GM23338 (cell line): ENCODE measurements around the gene ZNF211. TPM values are rescaled to one million over a fixed set of nuclear protein-coding genes. Genes with fewer than 3 reads are reported as not detected.

Experiments
- ATAC-seq: fragments of 200-7000 bp; cut with Tn5 transposase; 3 replicates; pipeline ENCODE4 v1.9.1; 2020
- DNase-seq: peaks from one replicate; pipeline ENCODE4 v3.0.0-alpha.2; 2015; ENCODE audit warnings: low spot score
- H2AFZ ChIP-seq: fragments of 200-600 bp; sonication (generic); 2 replicates; pipeline ENCODE4 v1.8.0; 2016; ENCODE audit warnings: antibody characterized with exemption, mild to moderate bottlenecking, moderate library complexity
- H3F3A ChIP-seq: fragments of 200-600 bp; sonication (generic); replicated peaks from 2 replicates; pipeline ENCODE4 v1.8.0; 2017; ENCODE audit warnings: antibody characterized with exemption, mixed run types, low read depth
- H3K27ac ChIP-seq: fragments of 200-600 bp; sonication (generic); 2 replicates; pipeline ENCODE4 v1.6.1; 2016; ENCODE audit warnings: low read depth
- H3K27me3 ChIP-seq: fragments of 200-600 bp; sonication (generic); 2 replicates; pipeline ENCODE4 v1.8.0; 2016; ENCODE audit warnings: mild to moderate bottlenecking, mixed run types, moderate library complexity; ENCODE audit not compliant: insufficient read depth
- H3K36me3 ChIP-seq: fragments of 200-600 bp; sonication (generic); 2 replicates; pipeline ENCODE4 v1.8.0; 2016; ENCODE audit warnings: mild to moderate bottlenecking; ENCODE audit not compliant: insufficient read depth
- H3K4me1 ChIP-seq: fragments of 200-600 bp; sonication (generic); 2 replicates; pipeline ENCODE4 v1.8.0; 2016; ENCODE audit warnings: mild to moderate bottlenecking, moderate library complexity; ENCODE audit not compliant: insufficient read depth
- H3K4me2 ChIP-seq: fragments of 200-600 bp; sonication (generic); 2 replicates; pipeline ENCODE4 v1.7.1; 2017; ENCODE audit warnings: mixed run types
- H3K4me3 ChIP-seq: fragments of 200-600 bp; sonication (generic); 2 replicates; pipeline ENCODE4 v1.6.1; 2016; ENCODE audit warnings: mixed run types
- H3K79me2 ChIP-seq: fragments of 200-600 bp; sonication (generic); replicated peaks from 2 replicates; pipeline ENCODE4 v1.8.0; 2017; ENCODE audit warnings: mild to moderate bottlenecking; ENCODE audit not compliant: insufficient read depth
- H3K9me2 ChIP-seq: fragments of 200-600 bp; sonication (generic); 2 replicates; pipeline ENCODE4 v1.8.0; 2017; ENCODE audit not compliant: insufficient read depth
- H4K20me1 ChIP-seq: fragments of 200-600 bp; sonication (generic); replicated peaks from 2 replicates; pipeline ENCODE4 v1.8.0; 2017; ENCODE audit warnings: mild to moderate bottlenecking; ENCODE audit not compliant: insufficient read depth
- H3K27ac Mint-ChIP-seq: 2 replicates; pipeline ENCODE4 v1.8.0; 2020; ENCODE audit warnings: inconsistent platforms, mild to moderate bottlenecking, moderate library complexity, mixed read lengths
- H3K27me3 Mint-ChIP-seq: 3 replicates; pipeline ENCODE4 v1.8.0; 2022; ENCODE audit warnings: low read depth, mild to moderate bottlenecking, moderate library complexity, mixed read lengths, inconsistent platforms; ENCODE audit not compliant: insufficient read depth, poor library complexity
- H3K36me3 Mint-ChIP-seq: 3 replicates; pipeline ENCODE4 v1.8.0; 2021; ENCODE audit warnings: low read depth, mild to moderate bottlenecking, inconsistent platforms, moderate library complexity, mixed read lengths
- H3K4me1 Mint-ChIP-seq: 3 replicates; pipeline ENCODE4 v1.8.0; 2020; ENCODE audit warnings: mild to moderate bottlenecking, inconsistent platforms, mixed read lengths
- H3K4me3 Mint-ChIP-seq: 3 replicates; pipeline ENCODE4 v1.8.0; 2021; ENCODE audit warnings: moderate library complexity, mild to moderate bottlenecking, inconsistent platforms, mixed read lengths
- H3K9me3 Mint-ChIP-seq: 3 replicates; pipeline ENCODE4 v1.8.0; 2020; ENCODE audit warnings: moderate library complexity, mild to moderate bottlenecking, inconsistent platforms, mixed read lengths
- CREB1 ChIP-seq: fragments of 250-450 bp; sonication (Bioruptor Pico); IDR thresholded peaks from 2 replicates; pipeline ENCODE4 v1.5.0; 2020; ENCODE audit warnings: low read depth, mild to moderate bottlenecking, moderate library complexity
- CTCF ChIP-seq, 2 experiments: fragments of 200-600 bp in 1 of 2; sonication (generic) in 1 of 2; conservative IDR thresholded peaks; 2 replicates each; pipeline versions ENCODE4 v1.5.1 to v1.6.1; 2016 to 2017; ENCODE audit warnings: antibody characterized with exemption in 2 of 2, low read depth in 2 of 2, mild to moderate bottlenecking in 2 of 2, moderate library complexity in 1 of 2
- EZH2 ChIP-seq: fragments of 200-600 bp; sonication (generic); IDR thresholded peaks from one replicate; pipeline ENCODE4 v1.8.0; 2017; ENCODE audit warnings: antibody characterized with exemption, mild to moderate bottlenecking, low read depth; ENCODE audit not compliant: unreplicated experiment
- JUNB ChIP-seq: IDR thresholded peaks from one replicate; pipeline ENCODE4 v1.6.1; 2016; ENCODE audit warnings: antibody characterized with exemption; ENCODE audit not compliant: unreplicated experiment
- NANOG ChIP-seq: IDR thresholded peaks from 2 replicates; pipeline ENCODE4 v1.6.1; 2016; ENCODE audit warnings: antibody characterized with exemption, borderline replicate concordance
- POLR2AphosphoS5 ChIP-seq: IDR thresholded peaks from 2 replicates; pipeline ENCODE4 v1.6.1; 2016; ENCODE audit warnings: antibody characterized with exemption, low read depth
- STAT1 ChIP-seq: IDR thresholded peaks from one replicate; pipeline ENCODE4 v1.6.1; 2016; ENCODE audit warnings: antibody characterized with exemption; ENCODE audit not compliant: unreplicated experiment
- ZNF114 ChIP-seq: fragments of 250-450 bp; sonication (Bioruptor Pico); IDR thresholded peaks from 2 replicates; pipeline ENCODE4 v1.5.0; 2020; ENCODE audit warnings: mild to moderate bottlenecking, moderate library complexity
- ZNF331 ChIP-seq: fragments of 250-450 bp; sonication (Bioruptor Pico); IDR thresholded peaks from 2 replicates; pipeline ENCODE4 v1.5.0; 2020; ENCODE audit warnings: low read depth, mild to moderate bottlenecking, moderate library complexity
- ZNF462 ChIP-seq: fragments of 250-450 bp; sonication (Bioruptor Pico); IDR thresholded peaks from 2 replicates; pipeline ENCODE4 v1.5.0; 2020; ENCODE audit warnings: mild to moderate bottlenecking, moderate library complexity
- polyA plus RNA-seq: library from polyadenylated mRNA; unstranded; fragments of >200 nt; fragmentation: Nextera tagmentation; extraction: Ambion mirVana; gene quantifications from 2 replicates; pipeline ENCODE4 v1.2.1, GENCODE V29; 2016
- total RNA-seq: library from RNA; depleted of rRNA; stranded (reverse); fragments of >200 nt; shearing (Covaris generic); gene quantifications from 2 replicates; pipeline ENCODE4 v1.2.3, GENCODE V29; 2014
- TF ChIP-seq, protein P1 (sequence below): IDR thresholded peaks from 2 replicates; pipeline ENCODE4 v1.6.1; 2016; ENCODE audit warnings: antibody characterized with exemption

The ZNF211 gene
- total and polyA plus RNA-seq, 2 experiments from 2014 or later, result 9.7 to 13.8 TPM

- TF ChIP-seq ZNF462 (CRISPR knock-in tag) (no peak), JUNB (no peak), ZNF331 (CRISPR knock-in tag) (no peak), POLR2AphosphoS5 (peak; percentile 63), NANOG (0 out of 2 replicates have a peak, but pooled peaks have one; percentile 4), CTCF (conservative IDR thresholded peaks at IDR 0.05; ENCODE audit: low read depth in 2 of 2) (no peak), ZNF114 (CRISPR knock-in tag) (no peak)
These were observed 33.1 kb upstream of the ZNF211 start, which contains the start of gene ZNF530 (continued) for GRCh38 chr19:57599761-57600383.

DNA sequence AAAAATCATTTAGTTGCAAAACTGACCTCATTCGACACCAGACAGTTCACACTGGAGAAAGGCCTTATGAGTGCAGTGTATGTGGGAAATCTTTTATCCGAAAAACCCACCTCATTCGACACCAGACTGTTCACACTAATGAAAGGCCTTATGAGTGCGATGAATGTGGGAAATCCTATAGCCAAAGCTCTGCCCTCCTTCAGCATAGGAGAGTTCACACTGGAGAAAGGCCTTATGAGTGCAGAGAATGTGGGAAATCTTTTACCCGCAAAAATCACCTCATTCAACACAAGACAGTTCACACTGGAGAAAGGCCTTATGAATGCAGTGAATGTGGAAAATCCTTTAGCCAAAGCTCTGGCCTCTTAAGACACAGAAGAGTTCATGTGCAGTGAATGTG, 26.0 kb upstream of the ZNF211 start:
- H3F3A ChIP-seq, result no peaks in the 10 kb centered on the region
- H2AFZ ChIP-seq, result no peak overlapping the region
- H4K20me1 ChIP-seq, result no peaks in the 10 kb centered on the region
- H3K4me2 ChIP-seq, result no peak overlapping the region
- Mint-ChIP-seq H3K36me3 (peaks cover 58% of the 10 kb centered on the region), H3K27me3 (peaks cover 2% of the 10 kb centered on the region), H3K4me3 (no peak overlapping the region), H3K27ac (no peak overlapping the region), H3K9me3 (peaks cover 3% of the 10 kb centered on the region), H3K4me1 (no peaks in the 10 kb centered on the region)
- no peaks in the 10 kb centered on the region for H3K27me3 ChIP-seq
- no peaks in the 10 kb centered on the region for H3K79me2 ChIP-seq
- no peak for ATAC-seq
- no peak overlapping the region for H3K27ac ChIP-seq
- H3K9me2 ChIP-seq, result no peaks in the 10 kb centered on the region; the same call in 1 of the 2 replicates
- DNase-seq, result no peak
- no peak overlapping the region for H3K4me3 ChIP-seq
- H3K4me1 ChIP-seq, result no peaks in the 10 kb centered on the region
- peaks cover 10% of the 10 kb centered on the region; the same call in 1 of the 2 replicates for H3K36me3 ChIP-seq
- TF ChIP-seq, protein P1, sequence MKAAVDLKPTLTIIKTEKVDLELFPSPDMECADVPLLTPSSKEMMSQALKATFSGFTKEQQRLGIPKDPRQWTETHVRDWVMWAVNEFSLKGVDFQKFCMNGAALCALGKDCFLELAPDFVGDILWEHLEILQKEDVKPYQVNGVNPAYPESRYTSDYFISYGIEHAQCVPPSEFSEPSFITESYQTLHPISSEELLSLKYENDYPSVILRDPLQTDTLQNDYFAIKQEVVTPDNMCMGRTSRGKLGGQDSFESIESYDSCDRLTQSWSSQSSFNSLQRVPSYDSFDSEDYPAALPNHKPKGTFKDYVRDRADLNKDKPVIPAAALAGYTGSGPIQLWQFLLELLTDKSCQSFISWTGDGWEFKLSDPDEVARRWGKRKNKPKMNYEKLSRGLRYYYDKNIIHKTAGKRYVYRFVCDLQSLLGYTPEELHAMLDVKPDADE, result no peak
- TF ChIP-seq POLR2AphosphoS5, result no peak
- no peak for TF ChIP-seq ZNF114 (CRISPR knock-in tag)
- no peak for TF ChIP-seq JUNB
- TF ChIP-seq CTCF (conservative IDR thresholded peaks at IDR 0.05; ENCODE audit: low read depth in 2 of 2), result no peak
- no peak for TF ChIP-seq ZNF331 (CRISPR knock-in tag)
- no peak for TF ChIP-seq STAT1
- no peak for TF ChIP-seq CREB1 (CRISPR knock-in tag)
- TF ChIP-seq EZH2, result no peak
